22Rv1 (cell line): ENCODE data around the gene CCNA2.

Experiments used
- H3K27ac ChIP-seq: fragments of 450-650 bp; 2 replicates; pipeline ENCODE4 v1.5.1; 2017
- CTCF ChIP-seq: fragments of 450-650 bp; IDR thresholded peaks from 2 replicates; pipeline ENCODE4 v1.5.1; 2017; ENCODE audit warnings: mild to moderate bottlenecking
- ZFX ChIP-seq: fragments of 450-650 bp; IDR thresholded peaks from 2 replicates; pipeline ENCODE4 v1.6.1; 2017; ENCODE audit warnings: antibody characterized with exemption, borderline replicate concordance

Gene CCNA2

GRCh38 chr4:121842862-121843261 lies 19.2 kb upstream of the CCNA2 start:
- no peak for TF ChIP-seq CTCF
- TF ChIP-seq ZFX: no peak
- no peak overlapping the region for H3K27ac ChIP-seq

GRCh38 chr4:121838136-121838535 lies 14.5 kb upstream of the CCNA2 start:
- H3K27ac ChIP-seq: no peak overlapping the region
- TF ChIP-seq ZFX (no peak), CTCF (no peak)

- TF ChIP-seq ZFX (no peak), CTCF (no peak)
- no peak overlapping the region for H3K27ac ChIP-seq
Measured at GRCh38 chr4:121829511-121829910, 5.8 kb upstream of the CCNA2 start.

- H3K27ac ChIP-seq: no peak overlapping the region
- no peak for TF ChIP-seq CTCF
- TF ChIP-seq ZFX: no peak
Measured at GRCh38 chr4:121827853-121828252, 4.2 kb upstream of the CCNA2 start.

GRCh38 chr4:121824950-121825349 lies 1.3 kb upstream of the CCNA2 start:
- TF ChIP-seq CTCF (no peak), ZFX (no peak)
- H3K27ac ChIP-seq: no peak overlapping the region

- TF ChIP-seq CTCF: no peak
- TF ChIP-seq ZFX: no peak
- H3K27ac ChIP-seq: peak overlapping the region; percentile 89
Measured at GRCh38 chr4:121824171-121824527, 466 bp upstream of the CCNA2 start.

- peak overlapping the region; percentile 89 for H3K27ac ChIP-seq
- peak; percentile 23 for TF ChIP-seq CTCF
- TF ChIP-seq ZFX: no peak
Measured at GRCh38 chr4:121822796-121823504, 733 bp downstream of the CCNA2 start.
